ENCODE results near the gene EPB41L4B. TPM values are rescaled to one million over a fixed set of nuclear protein-coding genes. Genes with fewer than 3 reads are reported as not detected.

The EPB41L4B gene
- total and polyA plus RNA-seq, 4 donors: 6.0 to 14.5 (median 12.2) TPM

GRCh38 chr9:109164042-109164441 is 156.8 kb downstream of the EPB41L4B start:
- peaks cover 3 to 19% (median 7%) of the 10 kb centered on the region in 3 donors for H3K27me3 ChIP-seq (ENCODE audit: control insufficient read depth in 3 of 3, insufficient read depth in 3 of 3, low read length in 2 of 3)
- 76 to 80% methylated on average over 5 of the region's 5 CpGs for WGBS, 2 donors
- DNase-seq: no peak

GRCh38 chr9:109163194-109163593 is 157.7 kb downstream of the EPB41L4B start:
- TF ChIP-seq CTCF (IDR thresholded peaks at IDR 0.05; ENCODE audit: control extremely low read depth, extremely low read depth): no peak
- no peak for DNase-seq
- H3K36me3 ChIP-seq (ENCODE audit: control insufficient read depth in 4 of 4, insufficient read depth in 4 of 4, low read length in 4 of 4): no peaks in the 10 kb centered on the region

More at GRCh38 chr9:109164042-109164441, 156.8 kb downstream of the EPB41L4B start:
- ATAC-seq (ENCODE audit: insufficient read depth, low FRiP score): no peak
- Histone ChIP-seq H3K27ac (ENCODE audit: low read depth in 1 of 2, low read length in 1 of 2) (no peak overlapping the region), H3K4me3 (no peak overlapping the region), H3K9me3 (ENCODE audit: control insufficient read depth in 4 of 4, insufficient read depth in 3 of 4, low read length in 3 of 4) (peaks cover 0 to 4% (median 0%) of the 10 kb centered on the region in 4 donors), H3K36me3 (ENCODE audit: control insufficient read depth in 4 of 4, insufficient read depth in 4 of 4, low read length in 4 of 4) (no peaks in the 10 kb centered on the region), H3K4me1 (ENCODE audit: control insufficient read depth in 5 of 5, insufficient read depth in 5 of 5, low read length in 5 of 5) (no peaks in the 10 kb centered on the region), H3K9ac (ENCODE audit: insufficient read depth in 1 of 2, low read length in 2 of 2) (no peak overlapping the region)
- no peak for TF ChIP-seq CTCF (IDR thresholded peaks at IDR 0.05; ENCODE audit: control extremely low read depth, extremely low read depth)

GRCh38 chr9:109162677-109163076 is 158.2 kb downstream of the EPB41L4B start:
- ATAC-seq (ENCODE audit: insufficient read depth, low FRiP score) (no peak), DNase-seq (no peak)
- Histone ChIP-seq H3K4me1 (ENCODE audit: control insufficient read depth in 5 of 5, insufficient read depth in 5 of 5, low read length in 5 of 5) (no peaks in the 10 kb centered on the region), H3K27me3 (ENCODE audit: control insufficient read depth in 3 of 3, insufficient read depth in 3 of 3, low read length in 2 of 3) (peaks cover 1 to 13% (median 3%) of the 10 kb centered on the region in 3 donors), H3K9me3 (ENCODE audit: control insufficient read depth in 4 of 4, insufficient read depth in 3 of 4, low read length in 3 of 4) (peaks cover 0 to 4% (median 0%) of the 10 kb centered on the region in 4 donors), H3K4me3 (no peak overlapping the region), H3K9ac (ENCODE audit: insufficient read depth in 1 of 2, low read length in 2 of 2) (no peak overlapping the region), H3K36me3 (ENCODE audit: control insufficient read depth in 4 of 4, insufficient read depth in 4 of 4, low read length in 4 of 4) (no peaks in the 10 kb centered on the region), H3K27ac (ENCODE audit: low read depth in 1 of 2, low read length in 1 of 2) (no peak overlapping the region)
- WGBS, 2 donors: 91 to 92% methylated on average over 3 of the region's 3 CpGs
- TF ChIP-seq CTCF (IDR thresholded peaks at IDR 0.05; ENCODE audit: control extremely low read depth, extremely low read depth): no peak

More at GRCh38 chr9:109163194-109163593, 157.7 kb downstream of the EPB41L4B start:
- peaks cover 0 to 4% (median 0%) of the 10 kb centered on the region in 4 donors for H3K9me3 ChIP-seq (ENCODE audit: control insufficient read depth in 4 of 4, insufficient read depth in 3 of 4, low read length in 3 of 4)
- ATAC-seq (ENCODE audit: insufficient read depth, low FRiP score): no peak
- no peak overlapping the region for H3K9ac ChIP-seq (ENCODE audit: insufficient read depth in 1 of 2, low read length in 2 of 2)
- H3K4me3 ChIP-seq: no peak overlapping the region
- no peaks in the 10 kb centered on the region for H3K4me1 ChIP-seq (ENCODE audit: control insufficient read depth in 5 of 5, insufficient read depth in 5 of 5, low read length in 5 of 5)
- peaks cover 3 to 18% (median 5%) of the 10 kb centered on the region in 3 donors for H3K27me3 ChIP-seq (ENCODE audit: control insufficient read depth in 3 of 3, insufficient read depth in 3 of 3, low read length in 2 of 3)
- no peak overlapping the region for H3K27ac ChIP-seq (ENCODE audit: low read depth in 1 of 2, low read length in 1 of 2)
- 93 to 97% methylated on average over 1 of the region's 1 CpG for WGBS, 2 donors

GRCh38 chr9:109161471-109161870 is 159.4 kb downstream of the EPB41L4B start:
- Histone ChIP-seq H3K27ac (ENCODE audit: low read depth in 1 of 2, low read length in 1 of 2) (no peak overlapping the region), H3K27me3 (ENCODE audit: control insufficient read depth in 3 of 3, insufficient read depth in 3 of 3, low read length in 2 of 3) (peaks cover 0 to 7% (median 0%) of the 10 kb centered on the region in 3 donors), H3K4me3 (no peak overlapping the region), H3K36me3 (ENCODE audit: control insufficient read depth in 4 of 4, insufficient read depth in 4 of 4, low read length in 4 of 4) (no peaks in the 10 kb centered on the region), H3K4me1 (ENCODE audit: control insufficient read depth in 5 of 5, insufficient read depth in 5 of 5, low read length in 5 of 5) (no peaks in the 10 kb centered on the region), H3K9me3 (ENCODE audit: control insufficient read depth in 4 of 4, insufficient read depth in 3 of 4, low read length in 3 of 4) (peaks cover 0 to 4% (median 0%) of the 10 kb centered on the region in 4 donors), H3K9ac (ENCODE audit: insufficient read depth in 1 of 2, low read length in 2 of 2) (no peak overlapping the region)
- WGBS, 2 donors: 89 to 93% methylated on average over 3 of the region's 3 CpGs
- no peak for ATAC-seq (ENCODE audit: insufficient read depth, low FRiP score)
- DNase-seq: no peak
- TF ChIP-seq CTCF (IDR thresholded peaks at IDR 0.05; ENCODE audit: control extremely low read depth, extremely low read depth): no peak

Data from lung (tissue), 12 donors.